Skeletal muscle cell (primary cell): ENCODE results near the gene NCAPD3.
"Not testable (repeated sequence)": the region's sequence is repeated elsewhere in the genome, so short reads cannot be mapped to it uniquely, and the experiment has no call there.

Experiments used
- DNase-seq: peaks from one replicate; pipeline ENCODE4 v3.0.0-alpha.2; 2010; ENCODE audit warnings: low read depth
- H3K4me3 ChIP-seq: 2 replicates; pipeline ENCODE4 v1.5.1; 2011; ENCODE audit warnings: low read depth, mild to moderate bottlenecking, control low read depth, low read length, moderate library complexity

The NCAPD3 gene

GRCh38 chr11:134231958-134232659 is 8.3 kb upstream of the NCAPD3 start:
- no peak overlapping the region for H3K4me3 ChIP-seq
- DNase-seq: no peak

DNA sequence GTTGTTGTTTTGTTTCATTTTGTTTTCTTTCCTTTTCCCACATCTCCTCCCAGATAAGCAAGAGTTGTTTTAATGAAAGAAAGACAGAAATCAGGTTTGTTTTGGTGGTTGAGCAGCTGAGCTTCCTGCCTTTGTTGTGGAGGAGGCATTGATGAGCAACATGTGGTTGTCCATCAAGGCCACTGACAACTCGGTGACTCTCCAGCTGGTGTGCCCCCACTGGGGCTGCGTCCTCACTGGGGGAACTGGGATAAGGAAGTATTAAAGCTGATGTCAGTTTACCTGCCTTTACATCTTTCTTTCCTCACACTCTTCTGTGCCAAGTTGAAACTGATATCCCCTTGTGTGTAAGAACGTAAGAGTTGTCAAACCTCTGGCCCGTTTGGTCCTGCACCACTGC is 6.6 kb upstream of the NCAPD3 start:
- DNase-seq: no peak
- H3K4me3 ChIP-seq: no peak overlapping the region

DNA sequence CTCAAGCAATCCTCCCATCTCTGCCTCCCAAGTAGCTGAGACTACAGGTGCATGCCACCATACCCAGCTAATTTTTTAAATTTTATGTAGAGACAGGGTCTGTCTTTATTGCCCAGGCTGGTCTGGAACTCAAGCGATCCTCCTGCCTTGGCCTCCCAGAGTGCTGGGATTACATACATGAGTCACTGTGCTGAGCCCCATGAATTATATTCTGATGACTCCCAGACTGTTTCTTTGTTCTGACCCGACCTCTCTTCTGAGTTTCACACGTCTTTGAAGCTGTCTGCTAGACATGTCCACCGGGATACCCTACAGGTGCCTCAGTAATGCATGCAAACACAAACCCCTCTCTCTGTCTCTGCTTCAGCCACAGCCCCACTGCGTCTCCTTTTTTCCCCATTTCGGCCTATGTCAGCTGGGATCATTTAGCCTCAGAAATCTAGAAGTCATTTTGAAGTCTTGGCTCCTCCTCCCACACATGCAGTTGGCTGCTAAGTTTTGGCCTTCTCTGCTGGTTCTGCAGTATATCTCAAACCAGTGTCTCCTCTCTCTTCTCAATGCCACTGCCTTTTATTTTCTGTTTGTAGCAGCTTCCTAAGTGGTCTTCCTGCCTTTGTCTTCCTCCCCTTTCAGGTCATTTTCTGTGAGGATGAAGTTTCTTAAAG is 5.5 kb upstream of the NCAPD3 start:
- no peak for DNase-seq
- no peak overlapping the region for H3K4me3 ChIP-seq

DNA sequence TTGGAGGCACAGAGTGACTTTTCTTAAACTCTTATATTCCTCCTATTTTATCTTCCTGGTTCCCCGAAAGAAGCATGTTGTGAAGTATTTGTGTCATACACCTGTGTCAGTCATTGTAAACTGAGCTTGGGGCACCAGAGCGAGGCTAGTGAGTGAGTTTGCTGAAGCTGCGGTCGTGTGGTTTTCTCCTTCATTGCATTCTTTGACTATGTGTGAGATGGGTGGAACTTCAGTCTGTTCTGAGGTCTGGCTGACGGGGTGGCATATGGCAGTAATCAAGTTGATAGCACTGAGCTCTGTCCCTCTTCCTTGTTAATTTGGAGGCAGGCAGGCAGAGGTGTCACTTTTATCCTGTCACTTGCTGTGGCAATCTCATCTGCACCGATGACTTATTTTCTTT is 4.9 kb upstream of the NCAPD3 start:
- DNase-seq: peak; percentile 10
- H3K4me3 ChIP-seq: no peak overlapping the region

GRCh38 chr11:134226806-134227325 is 3.1 kb upstream of the NCAPD3 start:
- no peak for DNase-seq
- no peak overlapping the region for H3K4me3 ChIP-seq

- H3K4me3 ChIP-seq: peak overlapping the region; percentile 93
- no peak for DNase-seq
Observed at GRCh38 chr11:134224710-134225664, 1.2 kb upstream of the NCAPD3 start.

DNA sequence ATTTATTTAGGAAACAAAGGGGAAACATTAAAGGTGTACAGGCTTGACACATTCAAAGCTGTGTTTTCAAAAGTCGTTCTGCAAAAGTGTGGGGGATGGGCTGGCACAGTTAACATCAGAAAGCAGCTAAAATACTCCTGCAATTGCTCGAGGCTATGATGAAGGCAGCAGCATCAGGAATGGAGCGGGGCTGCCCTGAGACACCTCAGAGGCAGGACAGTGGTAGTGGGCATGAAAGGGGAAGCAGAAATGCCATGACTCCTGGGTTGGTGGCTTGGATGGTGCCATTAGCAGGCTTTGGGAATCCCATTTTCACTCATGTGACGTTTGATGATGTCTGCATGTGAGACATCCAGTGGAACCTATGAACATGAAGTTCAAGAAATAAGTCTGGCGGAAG is 646 bp downstream of the NCAPD3 start:
- DNase-seq: no peak
- H3K4me3 ChIP-seq: peak overlapping the region; percentile 93

GRCh38 chr11:134216816-134217215 is 7.0 kb downstream of the NCAPD3 start:
- no peak for DNase-seq
- no peak overlapping the region for H3K4me3 ChIP-seq

DNA sequence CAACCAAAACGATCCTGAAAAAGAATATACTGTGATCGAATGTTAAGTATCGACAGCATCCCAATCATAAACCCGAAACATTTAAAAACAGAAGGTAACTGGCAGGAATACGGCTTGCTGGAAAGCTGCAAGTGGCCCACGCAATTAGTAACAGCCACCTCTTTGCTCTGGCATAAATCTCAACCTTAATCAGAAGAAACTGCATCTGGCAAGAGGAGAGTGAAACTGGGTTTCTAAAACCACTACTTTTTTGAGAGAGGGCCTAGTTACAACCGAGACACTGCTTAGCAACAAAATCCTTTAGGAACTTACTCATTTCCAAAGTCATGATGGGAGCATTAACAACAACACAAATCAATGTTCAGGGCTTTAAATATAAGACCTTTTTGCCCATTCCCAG is 7.9 kb downstream of the NCAPD3 start:
- no peak for DNase-seq
- H3K4me3 ChIP-seq: no peak overlapping the region

- no peak overlapping the region for H3K4me3 ChIP-seq
- DNase-seq: no peak
Observed at GRCh38 chr11:134207538-134208239, 16.1 kb downstream of the NCAPD3 start.

DNA sequence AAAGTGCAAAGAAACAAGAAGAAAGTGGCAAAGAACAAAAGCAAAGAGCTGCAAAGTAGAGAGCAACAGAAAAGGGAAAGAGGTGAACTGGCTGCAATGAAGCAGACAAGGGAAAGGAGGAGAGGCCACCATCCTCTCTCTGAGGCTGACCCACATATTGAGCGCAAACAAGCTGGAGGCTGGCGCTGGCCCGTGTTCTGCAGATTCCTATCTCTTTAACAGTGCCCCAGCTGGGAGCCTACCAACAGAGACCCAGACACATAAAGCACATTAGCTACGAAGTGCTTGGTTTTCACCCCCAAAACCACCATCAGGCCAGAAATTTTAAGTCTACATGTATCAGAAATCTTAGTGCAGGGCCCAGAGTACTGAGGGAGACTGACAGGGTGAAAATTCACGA is 17.6 kb downstream of the NCAPD3 start:
- H3K4me3 ChIP-seq: no peak overlapping the region
- DNase-seq: no peak

DNA sequence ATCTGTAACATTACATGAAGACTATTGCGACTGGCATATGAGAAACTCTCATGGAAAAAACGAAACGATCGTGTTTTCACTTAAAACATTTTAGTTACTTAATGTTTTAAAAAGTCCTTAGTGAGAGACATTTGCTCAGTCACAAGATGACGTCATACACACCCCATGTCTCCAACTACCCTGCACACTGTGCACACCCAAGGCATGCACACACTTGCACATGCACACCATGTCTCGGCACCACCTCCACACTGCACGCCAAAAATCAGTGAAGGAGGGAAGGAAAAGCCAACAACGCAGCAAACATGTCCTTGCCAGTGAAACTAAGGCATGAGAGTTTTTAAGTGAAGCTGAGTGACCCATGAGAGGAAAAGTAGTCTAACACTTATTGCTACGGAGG is 18.0 kb downstream of the NCAPD3 start:
- DNase-seq: no peak
- H3K4me3 ChIP-seq: no peak overlapping the region

DNA sequence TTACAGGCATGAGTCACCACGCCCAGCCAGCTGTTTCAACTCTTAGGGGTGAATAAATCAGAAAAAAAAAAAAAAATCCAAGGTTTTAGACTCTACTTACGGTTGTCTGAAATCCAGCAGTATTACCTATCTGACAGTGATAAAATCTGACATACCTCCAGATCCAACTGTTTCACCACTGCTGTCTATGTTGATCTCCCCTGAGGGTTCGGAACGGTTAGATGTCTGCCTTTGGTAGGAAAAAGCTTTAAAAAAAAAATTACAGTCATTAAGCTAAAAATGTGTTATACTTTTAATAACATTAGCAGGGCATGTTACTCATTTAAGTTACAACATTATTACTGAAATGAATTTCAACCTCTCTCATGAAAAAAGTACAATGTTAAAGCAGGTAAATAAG is 21.1 kb downstream of the NCAPD3 start:
- DNase-seq: no peak
- no peak overlapping the region for H3K4me3 ChIP-seq

DNA sequence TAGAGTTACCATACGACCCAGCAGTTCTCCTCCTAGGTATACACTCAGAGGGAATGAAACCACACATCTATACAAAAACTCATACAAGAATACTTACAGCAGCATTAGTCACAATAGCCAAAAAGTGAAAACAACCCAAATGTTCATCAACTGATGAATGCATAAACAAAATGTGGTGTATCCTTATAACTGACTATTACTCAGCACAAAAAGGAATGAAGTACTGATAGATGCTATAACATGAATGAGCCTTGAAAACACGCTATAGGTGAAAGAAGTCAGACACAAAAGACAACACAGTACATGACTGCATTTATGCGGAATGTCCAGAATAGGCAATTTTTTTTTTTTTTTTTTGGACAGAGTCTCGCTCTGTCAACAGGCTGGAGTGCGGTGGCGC is 23.1 kb downstream of the NCAPD3 start:
- no peak overlapping the region for H3K4me3 ChIP-seq
- DNase-seq: no peak

GRCh38 chr11:134199531-134199930 is 24.2 kb downstream of the NCAPD3 start:
- no peak overlapping the region for H3K4me3 ChIP-seq
- no peak for DNase-seq

GRCh38 chr11:134196756-134197155 is 27.0 kb downstream of the NCAPD3 start:
- H3K4me3 ChIP-seq: no peak overlapping the region
- no peak for DNase-seq

- not testable (repeated sequence) for DNase-seq
Observed at GRCh38 chr11:134188092-134188491, 35.7 kb downstream of the NCAPD3 start.

GRCh38 chr11:134181707-134182106 is 42.1 kb downstream of the NCAPD3 start:
- peak; percentile 22 for DNase-seq
- H3K4me3 ChIP-seq: no peak overlapping the region

More at GRCh38 chr11:134188092-134188491, 35.7 kb downstream of the NCAPD3 start:
- not testable (repeated sequence) for H3K4me3 ChIP-seq

DNA sequence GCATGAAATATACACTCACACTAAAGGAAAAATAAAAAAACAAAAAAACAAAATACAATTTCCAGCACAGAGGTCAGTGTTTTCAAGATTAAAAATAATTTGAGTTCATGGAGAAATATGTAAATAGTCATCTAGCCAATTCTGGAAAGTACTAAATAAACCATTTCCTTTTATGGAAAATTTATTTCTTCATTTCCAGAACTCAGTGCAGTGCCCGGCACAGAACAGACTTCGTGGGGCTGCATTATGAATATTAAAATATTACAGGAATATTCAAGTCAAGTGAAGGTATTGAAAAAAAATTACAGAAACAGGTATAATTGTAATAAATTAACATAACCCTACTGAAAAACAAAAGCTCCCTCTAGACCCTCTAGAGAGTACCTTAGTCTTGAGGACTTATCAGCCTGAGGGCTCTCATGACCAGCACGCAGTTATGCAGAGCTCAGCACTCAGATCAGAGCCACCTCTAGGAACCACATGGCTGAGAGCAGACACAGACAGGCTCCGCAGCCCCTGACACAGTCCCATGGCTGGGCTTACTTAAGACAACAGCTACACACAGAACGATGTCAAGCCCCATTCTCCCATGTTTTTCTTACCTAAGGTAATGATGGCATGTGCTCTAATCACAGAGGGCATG is 45.6 kb downstream of the NCAPD3 start:
- H3K4me3 ChIP-seq: no peak overlapping the region
- no peak for DNase-seq
